HCT116 (cell line): ENCODE measurements around the gene CEP41.

Experiments
- CEBPB ChIP-seq: IDR thresholded peaks from 2 replicates; pipeline ENCODE4 v1.6.1; 2012; ENCODE audit warnings: low read depth
- EZH2 ChIP-seq: fragments of 200-600 bp; sonication (generic); IDR thresholded peaks from 2 replicates; pipeline ENCODE4 v1.6.1; 2017; ENCODE audit warnings: antibody characterized with exemption, mixed run types
- POLR2A ChIP-seq: IDR thresholded peaks from 2 replicates; pipeline ENCODE4 v1.7.0; 2011; ENCODE audit warnings: borderline replicate concordance; ENCODE audit not compliant: insufficient read depth, insufficient read length; ENCODE audit errors: extremely low read depth
- POLR2AphosphoS5 ChIP-seq: IDR thresholded peaks from 2 replicates; pipeline ENCODE4 v1.6.1; 2011; ENCODE audit warnings: mild to moderate bottlenecking, low read depth, low read length, moderate library complexity
- YY1 ChIP-seq: IDR thresholded peaks from 2 replicates; pipeline ENCODE4 v1.6.1; 2011; ENCODE audit warnings: low read length, low read depth, moderate library complexity, mild to moderate bottlenecking; ENCODE audit not compliant: insufficient replicate concordance; ENCODE audit errors: extremely low read depth
- TF ChIP-seq, protein P1 (sequence below), 3 experiments: fragments of 200-600 bp in 1 of 3; sonication (generic) in 1 of 3; IDR thresholded peaks in 2 of 3; conservative IDR thresholded peaks in 1 of 3; 2 replicates each; pipeline ENCODE4 v1.5.1; 2012 to 2017; ENCODE audit warnings: low read depth in 2 of 3, low read length in 2 of 3, antibody characterized with exemption in 1 of 3, borderline replicate concordance in 1 of 3, control low read depth in 1 of 3, mild to moderate bottlenecking in 1 of 3, mixed read lengths in 1 of 3, mixed run types in 1 of 3, moderate library complexity in 1 of 3; ENCODE audit not compliant: insufficient read depth in 1 of 3

DNA sequence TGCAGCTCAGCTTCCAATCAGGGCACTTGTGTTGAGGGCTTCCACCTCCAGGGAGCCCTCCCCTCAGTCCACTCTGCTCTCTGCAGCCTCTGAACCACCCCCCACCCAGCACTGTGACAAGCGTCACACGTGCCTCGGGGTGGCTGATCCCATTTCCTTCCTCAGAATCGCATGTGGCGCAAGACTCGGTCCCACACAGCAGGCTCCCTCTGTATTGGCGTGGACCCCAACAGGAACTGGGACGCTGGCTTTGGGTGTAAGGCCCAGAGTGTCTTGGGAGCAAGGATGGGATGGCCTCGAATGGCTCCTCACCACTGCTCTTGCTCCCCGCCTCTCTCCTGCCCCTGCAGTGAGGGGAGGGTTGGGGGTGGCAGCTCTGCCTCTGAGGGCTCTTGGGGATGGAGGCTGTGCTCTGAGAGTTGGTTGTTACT is 56.4 kb downstream of the CEP41 start:
- no peak for TF ChIP-seq POLR2A
- no peak for TF ChIP-seq YY1
- TF ChIP-seq, protein P1, sequence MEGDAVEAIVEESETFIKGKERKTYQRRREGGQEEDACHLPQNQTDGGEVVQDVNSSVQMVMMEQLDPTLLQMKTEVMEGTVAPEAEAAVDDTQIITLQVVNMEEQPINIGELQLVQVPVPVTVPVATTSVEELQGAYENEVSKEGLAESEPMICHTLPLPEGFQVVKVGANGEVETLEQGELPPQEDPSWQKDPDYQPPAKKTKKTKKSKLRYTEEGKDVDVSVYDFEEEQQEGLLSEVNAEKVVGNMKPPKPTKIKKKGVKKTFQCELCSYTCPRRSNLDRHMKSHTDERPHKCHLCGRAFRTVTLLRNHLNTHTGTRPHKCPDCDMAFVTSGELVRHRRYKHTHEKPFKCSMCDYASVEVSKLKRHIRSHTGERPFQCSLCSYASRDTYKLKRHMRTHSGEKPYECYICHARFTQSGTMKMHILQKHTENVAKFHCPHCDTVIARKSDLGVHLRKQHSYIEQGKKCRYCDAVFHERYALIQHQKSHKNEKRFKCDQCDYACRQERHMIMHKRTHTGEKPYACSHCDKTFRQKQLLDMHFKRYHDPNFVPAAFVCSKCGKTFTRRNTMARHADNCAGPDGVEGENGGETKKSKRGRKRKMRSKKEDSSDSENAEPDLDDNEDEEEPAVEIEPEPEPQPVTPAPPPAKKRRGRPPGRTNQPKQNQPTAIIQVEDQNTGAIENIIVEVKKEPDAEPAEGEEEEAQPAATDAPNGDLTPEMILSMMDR (IDR thresholded peaks at IDR 0.05 in 2 of 3, conservative IDR thresholded peaks at IDR 0.05 in 1 of 3; ENCODE audit: borderline replicate concordance in 1 of 3, insufficient read depth in 1 of 3, low read depth in 2 of 3, low read length in 2 of 3): no peak
- no peak for TF ChIP-seq CEBPB
- TF ChIP-seq POLR2AphosphoS5: no peak
- no peak for TF ChIP-seq EZH2
